22Rv1 (cell line): ENCODE results near the gene SEC22C.

Experiments used
- CTCF ChIP-seq: fragments of 450-650 bp; IDR thresholded peaks from 2 replicates; pipeline ENCODE4 v1.5.1; 2017; ENCODE audit warnings: mild to moderate bottlenecking
- ZFX ChIP-seq: fragments of 450-650 bp; IDR thresholded peaks from 2 replicates; pipeline ENCODE4 v1.6.1; 2017; ENCODE audit warnings: antibody characterized with exemption, borderline replicate concordance

DNA sequence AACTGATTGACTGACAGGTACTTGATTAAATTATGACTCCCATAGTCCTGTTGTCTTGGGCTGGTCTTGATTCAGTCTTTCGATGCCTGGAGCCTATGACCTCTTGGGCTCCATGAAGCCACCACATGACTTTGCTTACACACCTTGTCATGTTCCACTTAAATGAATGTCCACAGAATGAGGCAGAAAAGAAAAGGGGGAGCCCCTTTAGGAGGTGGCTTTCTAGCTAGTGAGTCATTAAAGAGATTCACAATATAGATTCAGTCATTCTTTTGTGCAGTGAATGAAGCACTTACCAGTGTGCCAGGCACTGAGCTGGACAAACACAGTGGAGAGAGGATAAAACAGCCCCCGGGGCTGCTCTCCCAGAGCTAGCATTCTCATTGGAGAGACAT lies 62.2 kb downstream of the SEC22C start:
- TF ChIP-seq CTCF (no peak), ZFX (no peak)
